Retinal pigment epithelial cell (primary cell): ENCODE measurements around the gene RBM38.

ENCODE experiments used
- DNase-seq: peaks from one replicate; pipeline ENCODE4 v3.0.0-alpha.2; 2010; ENCODE audit warnings: low read depth
- H3K4me3 ChIP-seq: 2 replicates; pipeline ENCODE4 v1.5.1; 2011; ENCODE audit warnings: mild to moderate bottlenecking, low read length, control low read depth, moderate library complexity
- CTCF ChIP-seq: conservative IDR thresholded peaks from 2 replicates; pipeline ENCODE4 v1.5.1; 2011; ENCODE audit warnings: low read depth, low read length, control low read depth, inconsistent platforms

The RBM38 gene

GRCh38 chr20:57455386-57455785, 64.2 kb downstream of the RBM38 start:
- no peak for TF ChIP-seq CTCF
- no peak for DNase-seq

GRCh38 chr20:57456116-57456515, 64.9 kb downstream of the RBM38 start:
- no peak for TF ChIP-seq CTCF
- no peak for DNase-seq
- H3K4me3 ChIP-seq = no peak overlapping the region

More at GRCh38 chr20:57455386-57455785, 64.2 kb downstream of the RBM38 start:
- H3K4me3 ChIP-seq = no peak overlapping the region

- no peak overlapping the region for H3K4me3 ChIP-seq
- DNase-seq = no peak
- TF ChIP-seq CTCF = no peak
These were observed 66.3 kb downstream of the RBM38 start for GRCh38 chr20:57457243-57458095.

- H3K4me3 ChIP-seq = no peak overlapping the region
- no peak for DNase-seq
- TF ChIP-seq CTCF = no peak
These were observed 67.4 kb downstream of the RBM38 start for GRCh38 chr20:57458400-57459160.
